Right lobe of liver (tissue), 4 donors: ENCODE data around the gene RFC3.

Experiments used
- POLR2A ChIP-seq: fragments of 450-650 bp; IDR thresholded peaks from one replicate; pipeline ENCODE4 v1.6.1; 2017; ENCODE audit warnings: antibody characterized with exemption, mild to moderate bottlenecking
- TF ChIP-seq, protein P1 (sequence below), 4 donors: fragments of 200-600 bp in 3 of 4; fragments of 450-650 bp in 1 of 4; IDR thresholded peaks; one replicate each; pipeline versions ENCODE4 v1.5.1 to v1.8.0; 2016 to 2022; ENCODE audit warnings: antibody characterized with exemption in 4 of 4, mild to moderate bottlenecking in 2 of 4
- donor health status: DM: no; HTN: no; CAD: no.
- donor health status: DM: no; HTN: no; CAD: no.
- donor health status: DM: no; HTN: yes; CAD: no.

DNA sequence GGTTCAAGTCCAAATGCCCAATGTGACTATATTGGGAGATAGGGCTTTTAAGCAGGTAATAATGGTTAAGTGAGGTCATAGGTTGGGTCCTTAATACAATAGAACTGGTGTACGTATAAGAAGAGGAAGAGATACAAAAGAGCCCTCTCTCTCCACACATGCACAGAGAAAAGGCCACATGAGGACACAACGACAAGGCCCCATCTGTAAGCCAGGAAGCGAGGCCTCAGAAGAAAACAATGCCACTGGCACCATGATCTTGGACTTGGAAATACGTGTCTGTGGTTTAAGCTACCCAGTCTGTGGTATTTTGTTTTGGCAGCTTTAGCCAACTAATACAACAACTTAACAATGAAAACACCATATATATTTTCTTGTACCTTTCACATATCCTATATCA, 23.4 kb upstream of the RFC3 start:
- TF ChIP-seq, protein P1, sequence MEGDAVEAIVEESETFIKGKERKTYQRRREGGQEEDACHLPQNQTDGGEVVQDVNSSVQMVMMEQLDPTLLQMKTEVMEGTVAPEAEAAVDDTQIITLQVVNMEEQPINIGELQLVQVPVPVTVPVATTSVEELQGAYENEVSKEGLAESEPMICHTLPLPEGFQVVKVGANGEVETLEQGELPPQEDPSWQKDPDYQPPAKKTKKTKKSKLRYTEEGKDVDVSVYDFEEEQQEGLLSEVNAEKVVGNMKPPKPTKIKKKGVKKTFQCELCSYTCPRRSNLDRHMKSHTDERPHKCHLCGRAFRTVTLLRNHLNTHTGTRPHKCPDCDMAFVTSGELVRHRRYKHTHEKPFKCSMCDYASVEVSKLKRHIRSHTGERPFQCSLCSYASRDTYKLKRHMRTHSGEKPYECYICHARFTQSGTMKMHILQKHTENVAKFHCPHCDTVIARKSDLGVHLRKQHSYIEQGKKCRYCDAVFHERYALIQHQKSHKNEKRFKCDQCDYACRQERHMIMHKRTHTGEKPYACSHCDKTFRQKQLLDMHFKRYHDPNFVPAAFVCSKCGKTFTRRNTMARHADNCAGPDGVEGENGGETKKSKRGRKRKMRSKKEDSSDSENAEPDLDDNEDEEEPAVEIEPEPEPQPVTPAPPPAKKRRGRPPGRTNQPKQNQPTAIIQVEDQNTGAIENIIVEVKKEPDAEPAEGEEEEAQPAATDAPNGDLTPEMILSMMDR (IDR thresholded peaks at IDR 0.05): no peak
- TF ChIP-seq POLR2A: no peak
